Activated CD4-positive, alpha-beta T cell treated with anti-CD3 and anti-CD28 coated beads, Interleukin-2, amount 50 U/mL, for 48 hours (primary cell): ENCODE measurements around the gene SUSD4.
"Not testable (repeated sequence)": the region's sequence is repeated elsewhere in the genome, so short reads cannot be mapped to it uniquely, and the experiment has no call there.

Source experiments
- DNase-seq, 2 experiments: peaks; one replicate each; pipeline ENCODE4 v3.0.0-alpha.2; 2020

Gene SUSD4, protein sequence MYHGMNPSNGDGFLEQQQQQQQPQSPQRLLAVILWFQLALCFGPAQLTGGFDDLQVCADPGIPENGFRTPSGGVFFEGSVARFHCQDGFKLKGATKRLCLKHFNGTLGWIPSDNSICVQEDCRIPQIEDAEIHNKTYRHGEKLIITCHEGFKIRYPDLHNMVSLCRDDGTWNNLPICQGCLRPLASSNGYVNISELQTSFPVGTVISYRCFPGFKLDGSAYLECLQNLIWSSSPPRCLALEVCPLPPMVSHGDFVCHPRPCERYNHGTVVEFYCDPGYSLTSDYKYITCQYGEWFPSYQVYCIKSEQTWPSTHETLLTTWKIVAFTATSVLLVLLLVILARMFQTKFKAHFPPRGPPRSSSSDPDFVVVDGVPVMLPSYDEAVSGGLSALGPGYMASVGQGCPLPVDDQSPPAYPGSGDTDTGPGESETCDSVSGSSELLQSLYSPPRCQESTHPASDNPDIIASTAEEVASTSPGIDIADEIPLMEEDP

DNA sequence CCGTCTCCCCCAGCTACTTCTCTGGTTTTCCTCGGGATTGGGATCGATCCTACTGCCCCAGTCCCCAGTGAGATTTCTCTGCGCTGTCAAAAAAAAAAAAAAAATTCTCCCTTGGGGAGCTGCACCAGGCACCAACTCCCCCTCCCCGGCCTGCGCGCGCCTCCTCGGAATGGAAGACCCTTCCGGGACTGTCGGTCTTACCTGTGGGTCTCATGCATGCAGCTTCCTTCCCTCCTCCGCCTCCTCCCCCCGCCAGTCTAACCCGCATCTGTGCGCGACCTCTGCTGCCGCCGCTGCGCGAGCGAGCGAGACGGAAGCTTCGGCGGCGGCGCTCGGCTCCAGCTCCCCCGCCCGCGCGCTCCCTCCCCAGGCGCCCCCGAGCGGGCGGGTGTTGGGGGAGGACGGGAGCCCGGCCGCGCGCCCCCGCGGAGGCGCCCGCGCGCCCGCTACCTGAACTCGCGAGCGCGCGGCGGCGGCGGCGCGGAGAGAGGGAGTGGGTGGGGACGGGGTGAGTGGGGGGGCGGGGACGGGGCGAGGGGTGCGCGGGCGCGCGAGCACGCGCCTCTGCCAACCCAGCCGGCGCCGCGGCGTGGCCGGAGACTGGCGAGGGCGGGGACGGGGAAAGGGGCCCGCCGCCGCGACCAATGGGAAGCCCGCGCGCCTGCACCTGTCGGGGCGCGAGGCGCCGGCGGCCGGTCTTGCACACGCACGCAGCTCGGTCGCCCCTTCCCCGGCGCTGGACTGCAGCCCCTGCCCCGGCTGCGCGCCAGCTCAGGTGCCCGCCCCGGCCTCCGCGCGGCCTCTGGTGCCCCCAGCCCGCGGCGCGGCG lies at the start of gene SUSD4:
SUSD4 (minus strand) TSS at position 321 of the 829 bp plus-strand sequence. CDS start 751 bp downstream, outside the sequence.
- peak; percentile 57 to 63 for DNase-seq

DNA sequence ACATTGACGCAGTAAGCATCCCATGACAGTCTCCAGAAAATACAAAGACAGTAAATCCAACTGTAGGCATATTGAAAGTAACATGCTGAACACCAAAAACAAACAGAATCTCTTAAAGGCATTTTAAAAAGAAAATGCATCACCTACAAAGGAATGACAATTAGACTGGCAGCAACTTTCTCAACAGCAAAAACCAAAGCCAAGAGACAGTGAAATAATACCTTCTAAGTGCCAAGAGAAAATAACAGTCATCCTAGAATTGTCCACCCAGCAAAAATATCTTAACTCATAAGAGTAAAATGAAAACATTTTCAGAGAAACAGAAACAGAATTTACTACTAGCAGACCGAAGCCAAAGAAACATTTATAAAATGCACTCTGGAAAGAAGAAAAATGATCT lies 49.2 kb upstream of the SUSD4 start:
- DNase-seq: no peak

DNA sequence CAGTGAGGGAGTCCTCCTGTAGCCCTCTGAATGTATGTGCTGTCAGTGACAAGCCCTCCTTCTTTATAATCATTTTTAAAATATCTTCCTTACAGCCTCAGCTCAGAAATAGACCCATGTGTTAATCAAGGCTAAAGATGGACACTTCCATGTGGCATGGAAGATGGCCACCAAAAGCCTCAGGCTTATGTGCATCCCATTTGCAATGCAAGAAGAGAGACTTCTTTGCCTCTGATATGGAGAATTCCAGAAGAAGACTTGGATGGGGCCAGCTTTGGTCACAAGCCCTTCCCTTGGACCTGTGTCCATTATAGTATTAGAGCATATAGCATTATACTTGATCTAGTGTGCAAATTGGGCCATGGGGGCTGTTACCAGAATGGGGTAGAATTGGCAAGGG lies 47.7 kb upstream of the SUSD4 start:
- no peak for DNase-seq

DNA sequence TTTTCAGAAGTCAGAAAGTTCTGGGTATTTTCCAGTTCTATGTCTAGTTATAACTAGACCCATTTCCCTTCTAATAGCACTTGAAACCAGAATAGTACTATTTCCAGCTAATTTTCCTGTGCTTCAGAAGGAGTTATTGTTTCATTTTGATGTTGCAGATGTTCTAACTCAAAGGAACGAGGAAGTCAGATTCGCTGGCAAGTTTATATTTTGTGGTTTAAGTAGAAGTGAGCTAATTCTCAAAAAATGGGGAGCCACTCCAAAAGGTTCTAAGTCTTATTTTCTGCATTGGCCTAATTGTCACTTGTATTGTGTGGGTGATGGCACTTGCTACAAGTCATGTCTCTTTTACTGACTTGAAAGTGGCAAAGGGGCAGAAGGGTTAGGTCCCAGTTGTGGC lies 47.3 kb upstream of the SUSD4 start:
- no peak for DNase-seq

DNA sequence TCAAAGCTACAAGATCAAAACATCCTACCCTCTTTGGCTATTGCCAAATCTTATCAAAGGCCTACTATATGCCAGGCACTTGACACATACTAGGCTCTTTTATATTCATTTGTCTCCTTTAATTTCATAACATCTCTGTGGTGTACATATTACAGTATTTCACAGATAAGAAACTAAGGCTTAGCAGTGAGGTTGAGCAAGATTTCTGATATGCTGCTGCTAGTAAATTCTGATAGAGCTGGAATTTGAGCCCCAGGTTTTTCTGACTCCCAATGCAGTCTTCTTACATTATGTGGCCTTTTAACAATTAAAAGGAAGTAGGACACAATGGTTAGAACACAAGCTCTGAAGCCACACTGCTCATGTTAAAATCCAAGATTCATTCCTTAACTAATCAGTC lies 46.1 kb upstream of the SUSD4 start:
- no peak for DNase-seq

DNA sequence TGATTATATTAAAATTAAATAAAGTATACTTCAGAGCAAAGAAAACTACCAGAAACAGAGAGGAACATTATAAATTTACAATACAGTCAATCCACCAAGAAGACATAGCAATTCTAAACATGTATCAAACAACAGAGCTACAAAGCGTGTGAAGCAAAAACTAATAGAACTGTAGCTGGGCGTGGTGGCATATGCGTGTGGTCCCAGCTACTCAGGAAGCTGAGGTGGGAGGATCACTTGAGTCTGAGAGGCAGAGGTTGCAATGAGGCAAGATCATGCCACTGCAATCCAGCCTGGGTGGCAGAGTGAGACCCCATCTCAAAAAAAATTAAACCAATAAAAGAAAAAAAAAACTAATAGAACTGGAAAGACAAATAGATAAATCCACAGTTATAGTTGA lies 41.5 kb upstream of the SUSD4 start:
- no peak for DNase-seq

DNA sequence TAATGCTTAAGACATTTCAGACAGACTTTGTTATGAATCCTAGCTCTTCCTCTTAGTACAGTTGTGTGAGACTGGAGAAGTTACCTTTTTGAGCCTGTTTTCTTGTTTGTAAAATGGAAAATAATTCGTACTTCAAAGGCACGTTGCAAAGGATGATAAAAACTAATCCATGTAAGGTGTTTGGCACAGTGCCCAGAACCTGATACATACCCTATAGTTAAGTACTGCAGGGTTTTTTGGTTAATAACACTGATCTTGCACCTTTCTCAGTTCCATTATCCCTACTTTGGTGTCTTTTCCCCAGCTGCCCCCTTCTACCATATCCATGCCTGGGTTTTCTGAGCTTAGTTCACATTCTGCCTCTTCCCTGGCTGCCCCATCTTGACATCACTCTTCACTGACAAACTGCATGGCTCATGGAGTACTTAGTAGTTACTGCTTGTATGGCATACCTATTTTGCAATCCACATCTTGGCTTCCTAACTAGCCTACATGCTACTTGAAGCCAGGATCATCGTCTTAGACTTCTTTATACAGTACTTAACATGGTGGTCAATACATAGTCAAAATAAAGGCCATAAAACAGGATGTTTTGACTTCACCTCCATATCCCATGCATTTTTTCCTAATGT lies 39.3 kb upstream of the SUSD4 start:
- no peak for DNase-seq

DNA sequence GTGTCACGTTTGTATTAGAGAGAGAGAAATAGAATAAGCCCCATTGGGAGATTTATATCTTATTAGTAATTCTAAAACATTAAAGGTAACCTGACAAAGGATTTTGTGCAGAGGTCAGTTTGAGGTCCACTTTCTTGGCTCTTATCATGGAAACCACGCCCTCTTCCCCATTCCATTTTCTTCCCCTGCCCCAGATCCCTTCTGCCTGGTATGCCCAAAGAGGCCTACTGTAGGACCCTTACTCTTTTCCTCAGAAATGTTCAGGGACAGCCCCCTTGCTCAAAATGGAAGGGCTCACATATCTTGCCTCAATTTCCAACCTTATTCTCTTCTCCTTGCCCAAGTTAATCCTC lies 38.8 kb upstream of the SUSD4 start:
- no peak for DNase-seq

DNA sequence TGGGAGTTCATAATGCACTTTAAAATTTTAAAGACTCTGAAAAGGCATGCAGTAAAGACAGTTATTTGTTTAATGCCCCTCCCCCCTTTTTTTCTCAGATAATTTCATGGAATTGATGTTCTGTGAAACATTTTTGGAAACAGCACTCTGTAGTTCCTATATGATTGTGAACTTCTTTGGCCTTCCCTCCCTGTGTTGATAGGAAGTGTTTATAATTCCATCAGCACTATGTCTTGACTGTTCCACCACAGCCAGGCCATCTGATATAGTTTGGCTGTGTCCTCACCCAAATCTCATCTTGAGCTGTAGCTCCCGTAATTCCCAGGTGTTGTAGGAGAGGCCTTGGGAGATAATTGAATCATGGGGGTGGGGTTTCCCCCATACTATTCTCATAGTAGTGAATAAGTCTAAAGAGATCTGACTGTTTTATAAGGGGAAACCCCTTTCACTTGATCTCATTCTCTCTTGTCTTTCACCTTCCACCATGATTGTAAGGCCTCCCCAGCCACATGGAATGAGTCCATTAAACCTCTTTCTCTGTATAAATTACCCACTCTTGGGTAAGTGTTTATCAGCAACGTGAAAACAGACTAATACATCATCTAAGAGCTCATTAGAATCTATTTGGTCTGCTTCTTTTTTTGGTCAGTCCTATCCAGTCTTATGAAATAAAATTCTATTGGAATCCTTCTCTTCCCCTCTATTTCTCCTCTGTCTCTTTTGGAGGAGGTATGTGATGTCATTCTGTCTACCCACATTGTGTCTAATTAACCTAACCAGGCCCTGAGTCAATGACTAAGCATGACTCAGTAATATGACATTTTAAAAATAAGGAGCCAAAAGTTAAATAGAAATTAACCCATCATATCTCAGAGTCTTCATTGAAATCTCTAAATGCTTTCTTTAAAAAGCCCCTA lies 38.2 kb upstream of the SUSD4 start:
- no peak for DNase-seq

DNA sequence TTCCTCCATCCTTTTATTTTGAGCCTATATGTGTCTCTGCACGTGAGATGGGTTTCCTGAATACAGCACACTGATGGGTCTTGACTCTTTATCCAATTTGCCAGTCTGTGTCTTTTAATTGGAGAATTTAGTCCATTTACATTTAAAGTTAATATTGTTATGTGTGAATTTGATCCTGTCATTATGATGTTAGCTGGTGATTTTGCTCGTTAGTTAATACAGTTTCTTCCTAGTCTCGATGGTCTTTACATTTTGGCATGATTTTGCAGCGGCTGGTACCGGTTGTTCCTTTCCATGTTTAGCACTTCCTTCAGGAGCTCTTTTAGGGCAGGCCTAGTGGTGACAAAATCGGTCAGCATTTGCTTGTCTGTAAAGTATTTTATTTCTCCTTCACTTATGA lies 35.4 kb upstream of the SUSD4 start:
- DNase-seq: not testable (repeated sequence)

DNA sequence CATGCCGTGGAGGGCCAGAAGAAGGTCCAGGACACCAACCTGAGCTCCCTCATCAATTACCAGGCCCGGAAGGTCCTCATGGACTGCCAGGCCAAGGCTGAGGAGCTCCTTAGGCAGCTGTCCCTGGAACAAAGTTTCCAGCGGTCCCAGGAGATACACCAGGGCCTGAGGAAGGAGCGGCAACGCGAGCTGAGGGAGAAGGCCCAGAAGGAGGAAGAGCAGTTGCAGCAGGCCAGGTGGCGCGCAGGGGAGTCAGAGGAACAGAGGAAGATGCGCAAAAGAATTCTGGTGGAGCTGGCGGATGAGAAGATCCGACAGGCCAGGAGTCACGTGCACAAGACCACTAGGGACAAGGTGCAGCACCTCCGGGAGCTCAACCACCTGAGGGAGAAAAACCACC lies 30.7 kb upstream of the SUSD4 start:
- no peak for DNase-seq

DNA sequence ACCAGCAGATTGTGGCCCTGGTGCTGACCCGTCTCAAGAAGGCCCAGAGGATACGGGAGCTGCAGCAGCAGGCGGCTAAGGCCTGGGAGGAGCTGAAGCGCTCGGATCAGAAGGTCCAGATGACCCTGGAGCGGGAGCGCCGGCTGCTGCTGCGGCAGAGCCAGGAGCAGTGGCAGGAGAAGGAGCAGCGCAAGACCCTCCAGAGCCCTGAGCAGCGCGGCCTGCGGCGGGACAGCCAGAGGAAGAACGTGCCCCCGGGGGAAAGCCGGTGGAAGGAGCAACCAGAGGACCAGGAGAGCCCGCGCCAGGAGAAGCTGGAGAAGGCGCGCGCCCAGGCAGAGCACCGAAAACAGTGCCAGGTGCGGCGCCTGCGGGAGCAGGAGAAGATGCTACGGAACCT lies 30.3 kb upstream of the SUSD4 start:
- DNase-seq: no peak

DNA sequence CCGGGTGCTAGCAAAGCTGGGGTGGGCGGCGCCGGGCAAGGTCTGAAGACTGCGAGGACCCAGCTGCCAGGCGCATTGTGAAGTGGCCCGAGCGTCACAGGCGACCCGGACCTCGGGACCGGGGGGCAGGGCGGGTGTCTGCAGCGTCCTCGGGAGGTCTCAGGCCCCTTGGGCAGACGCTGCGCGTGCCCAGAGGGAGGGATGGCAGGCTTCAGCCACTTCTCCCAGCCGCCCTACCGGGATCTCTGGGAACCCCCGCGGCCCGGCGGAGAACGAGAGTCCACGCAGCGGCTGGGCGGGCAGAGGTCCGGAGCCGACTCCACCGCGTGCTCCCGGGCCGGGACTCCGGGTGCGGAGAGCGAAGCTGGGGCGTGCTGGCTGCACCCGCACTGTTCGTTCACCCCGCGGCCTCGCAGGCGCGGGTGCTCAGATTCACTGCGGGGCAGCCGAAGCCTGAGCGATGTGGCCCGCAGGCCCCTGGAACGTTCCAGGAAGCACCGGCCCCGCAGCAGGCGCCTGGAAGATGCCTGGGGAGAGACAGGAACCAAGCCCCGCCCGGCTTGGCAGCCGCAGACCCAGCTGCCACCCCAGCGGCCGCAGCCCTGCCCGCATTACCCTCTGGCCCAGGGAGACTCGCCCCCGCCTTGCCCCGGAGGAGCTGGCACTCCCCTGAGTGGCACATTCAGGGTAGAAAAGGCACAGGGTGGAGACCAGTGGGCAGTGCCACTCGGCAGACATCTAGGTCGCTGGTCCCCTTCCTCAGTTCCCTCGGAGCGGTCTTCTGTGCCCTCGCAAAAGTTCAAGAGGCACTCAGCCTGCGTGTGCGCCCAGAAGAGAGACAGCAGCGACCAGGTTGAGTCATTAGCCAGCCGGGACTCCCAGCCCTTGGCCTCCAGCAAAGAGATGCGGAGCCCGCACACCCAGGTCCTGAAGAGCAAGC lies 29.6 kb upstream of the SUSD4 start, which contains the start of gene CCDC185:
CCDC185 (plus strand) TSS at position 141 of the 940 bp plus-strand sequence; CDS start at position 202, 61 bp downstream.
- DNase-seq: no peak

DNA sequence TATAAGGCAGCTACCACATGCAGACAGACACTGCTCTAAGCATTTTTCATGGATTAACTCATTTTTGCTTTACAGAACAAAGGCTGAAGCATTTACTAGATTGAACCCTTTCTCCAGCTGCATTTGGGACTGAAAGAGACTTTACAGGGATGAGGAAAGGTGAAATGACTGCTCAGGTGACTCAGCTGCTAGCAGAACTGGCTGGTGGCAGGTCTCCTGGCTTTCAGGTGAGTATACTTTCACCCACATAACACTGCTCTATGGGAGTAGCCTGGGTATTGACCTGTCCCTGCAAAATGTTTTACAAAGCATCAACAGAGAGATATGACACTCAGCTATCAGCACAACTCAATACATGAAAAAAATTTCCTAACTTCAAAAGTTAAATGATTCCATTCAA lies 26.6 kb upstream of the SUSD4 start:
- no peak for DNase-seq

DNA sequence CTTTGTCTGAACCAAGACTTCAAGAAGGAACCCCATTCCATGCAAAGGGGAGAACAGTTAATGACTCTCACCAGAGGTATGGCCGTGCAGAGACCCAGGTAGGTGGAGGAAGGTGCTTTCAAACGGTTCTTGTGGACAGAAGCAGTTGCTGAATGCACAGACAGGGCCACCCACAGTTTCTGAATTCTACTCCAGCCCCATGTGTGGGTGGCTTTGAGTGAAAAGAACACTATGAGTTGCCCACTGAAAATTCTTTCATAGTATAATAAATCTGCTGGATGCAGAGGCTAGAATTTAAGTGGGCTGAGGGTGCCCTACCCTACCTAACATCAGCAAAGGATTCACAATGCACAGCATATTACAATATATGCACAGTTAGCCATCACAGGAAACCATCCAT lies 22.0 kb upstream of the SUSD4 start:
- no peak for DNase-seq

DNA sequence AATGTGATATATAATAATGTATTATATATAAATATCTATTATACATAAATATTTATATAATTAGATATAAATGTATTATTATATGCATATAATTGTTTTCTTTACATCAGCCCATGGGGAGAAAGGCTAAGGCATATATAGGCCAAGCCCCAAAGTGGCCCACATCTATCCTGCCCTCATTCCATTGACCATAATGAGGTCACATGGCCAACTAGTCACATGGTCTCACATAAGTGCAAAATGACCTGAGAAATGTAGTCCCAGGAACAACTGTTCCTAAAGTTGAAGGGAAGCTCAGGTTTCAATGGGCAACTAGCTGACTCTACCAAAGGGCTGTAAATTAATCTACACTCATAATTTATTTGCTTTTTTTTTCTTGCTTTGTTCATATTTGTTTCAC lies 14.8 kb upstream of the SUSD4 start:
- no peak for DNase-seq

DNA sequence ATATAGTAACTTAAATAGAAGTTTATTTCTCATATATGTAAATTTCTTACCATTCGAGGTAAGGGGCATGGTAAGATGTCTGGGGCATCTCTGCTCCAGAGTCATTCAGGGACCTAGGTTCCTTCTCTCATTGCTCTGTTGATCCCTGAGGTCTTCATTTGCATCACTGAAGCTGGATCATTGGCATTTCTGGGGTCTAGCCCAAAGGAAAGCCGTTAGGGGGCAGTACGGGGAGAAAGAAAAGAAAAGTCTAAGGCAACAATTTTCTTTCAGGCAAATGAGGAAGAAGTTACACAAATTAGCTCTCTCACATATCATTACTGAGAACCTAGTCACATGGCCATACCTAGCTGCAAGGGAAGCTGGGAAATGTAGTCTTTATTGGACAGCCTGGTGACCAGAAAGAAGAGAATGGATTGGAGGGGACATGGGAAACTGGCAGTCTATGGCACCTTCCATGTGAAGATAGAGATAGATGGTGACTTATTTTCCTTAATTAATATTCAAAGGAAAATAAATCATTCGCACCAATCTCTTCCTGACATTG lies 10.2 kb upstream of the SUSD4 start:
- no peak for DNase-seq

DNA sequence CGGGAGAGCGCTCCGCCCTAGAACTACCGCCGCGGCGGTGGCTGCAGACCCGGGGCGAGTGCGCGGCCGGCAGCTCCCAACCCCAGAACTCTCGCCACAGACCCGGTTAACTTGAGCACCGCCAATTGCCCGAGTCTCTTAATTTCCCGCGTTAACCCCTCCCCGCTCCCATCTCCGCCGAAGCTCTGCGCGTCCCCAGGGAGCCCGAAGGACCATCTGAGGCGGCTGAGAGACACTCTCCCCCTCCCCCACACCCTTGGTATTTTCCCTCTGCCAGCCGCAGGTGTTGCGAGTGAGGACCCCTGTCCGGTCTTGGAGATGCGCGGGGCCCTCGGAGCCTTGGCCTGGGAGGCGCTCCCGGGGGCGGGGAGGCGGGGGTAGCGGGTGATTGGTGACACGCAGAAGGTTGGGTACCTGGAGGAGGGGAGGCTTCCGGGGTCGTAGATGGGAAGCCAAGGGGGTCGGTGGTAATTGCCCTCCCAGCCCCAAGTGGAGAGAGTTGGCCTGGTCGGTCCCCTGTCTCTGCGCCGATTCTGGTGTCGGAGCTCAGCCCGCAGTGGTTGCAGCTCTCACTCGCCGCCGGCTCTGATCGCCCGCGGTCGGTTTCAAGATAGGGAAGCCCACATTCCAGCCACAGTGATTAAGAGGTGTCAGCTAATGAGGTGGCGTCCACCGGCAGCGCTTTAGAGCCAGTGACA lies 858 bp upstream of the SUSD4 start:
- peak; percentile 9 to 25 for DNase-seq

DNA sequence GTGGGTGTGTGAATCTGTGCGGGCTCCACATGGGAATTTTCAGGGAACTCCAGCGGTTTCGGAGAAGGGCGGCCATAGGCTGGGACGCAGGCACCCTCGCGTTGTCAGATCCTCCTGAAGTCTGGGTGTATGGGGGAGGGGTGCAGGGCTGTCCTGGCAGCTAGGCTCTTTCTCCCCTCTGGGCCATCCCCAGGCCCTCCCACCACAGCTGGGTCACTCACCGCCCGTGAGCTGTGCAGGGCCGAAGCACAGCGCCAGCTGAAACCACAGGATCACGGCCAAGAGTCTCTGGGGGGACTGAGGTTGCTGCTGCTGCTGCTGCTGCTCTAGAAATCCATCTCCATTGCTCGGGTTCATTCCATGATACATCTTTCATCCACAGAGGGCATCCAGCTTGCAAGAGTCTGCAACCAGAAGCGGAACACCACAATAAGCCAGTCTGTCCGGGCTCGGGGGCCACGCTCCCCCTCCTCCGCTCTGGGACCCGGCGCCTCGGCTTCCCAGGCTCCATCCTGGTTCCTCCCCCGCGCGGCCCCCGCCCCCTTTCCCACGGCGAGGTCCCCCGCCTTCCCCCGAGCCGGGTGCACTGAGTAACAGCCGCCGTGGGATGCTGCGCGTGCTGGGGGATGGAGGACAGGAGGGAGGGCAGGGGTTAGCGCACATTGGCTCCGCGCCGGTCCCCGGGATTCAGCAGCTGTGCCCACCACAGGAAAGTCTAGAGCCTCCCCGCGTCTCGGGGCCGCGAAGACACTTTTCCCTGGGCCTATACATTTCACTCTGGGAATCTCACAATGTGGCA lies 720 bp downstream of the SUSD4 start:
- peak; percentile 32 to 38 for DNase-seq
